Measurements from ENCODE around the gene MUC5AC.

GRCh38 chr11:1128311-1129142 lies 29.2 kb upstream of the MUC5AC start:
- TF ChIP-seq CTCF (optimal IDR thresholded peaks at IDR 0.05 in 1 of 3, IDR thresholded peaks at IDR 0.05 in 1 of 3, conservative IDR thresholded peaks at IDR 0.05 in 1 of 3; ENCODE audit: extremely low read depth in 1 of 3, insufficient read depth in 2 of 3, low read length in 3 of 3): no peak
- TF ChIP-seq EZH2 (IDR thresholded peaks at IDR 0.05; ENCODE audit: low read length): no peak
